HEK293 (cell line): ENCODE results near the gene VWA3A.
A peak's percentile ranks its signal among the peaks of the same experiment; 100 is the strongest.

ENCODE experiments used
- BCL11A ChIP-seq: fragments of 450-650 bp; formaldehyde crosslinking; IDR thresholded peaks from 2 replicates; pipeline ENCODE4 v1.5.1; 2016; ENCODE audit warnings: low read depth, missing biosample characterization, missing genetic modification characterization
- BCL6B ChIP-seq: fragments of 450-650 bp; formaldehyde crosslinking; IDR thresholded peaks from 2 replicates; pipeline ENCODE4 v1.5.1; 2017; ENCODE audit warnings: missing biosample characterization, missing genetic modification characterization
- GLIS1 ChIP-seq: fragments of 450-650 bp; formaldehyde crosslinking; IDR thresholded peaks from 2 replicates; pipeline ENCODE4 v1.5.1; 2016; ENCODE audit warnings: missing biosample characterization, missing genetic modification characterization
- KLF7 ChIP-seq: fragments of 450-650 bp; formaldehyde crosslinking; IDR thresholded peaks from 2 replicates; pipeline ENCODE4 v1.5.1; 2016; ENCODE audit warnings: missing biosample characterization, missing genetic modification characterization, borderline replicate concordance
- OSR2 ChIP-seq: fragments of 450-650 bp; formaldehyde crosslinking; IDR thresholded peaks from 2 replicates; pipeline ENCODE4 v1.5.1; 2016; ENCODE audit warnings: missing biosample characterization, missing genetic modification characterization
- SCRT2 ChIP-seq: fragments of 450-650 bp; formaldehyde crosslinking; IDR thresholded peaks from 2 replicates; pipeline ENCODE4 v1.5.1; 2016; ENCODE audit warnings: missing biosample characterization, missing genetic modification characterization
- TCF7L2 ChIP-seq: IDR thresholded peaks from 2 replicates; pipeline ENCODE4 v1.6.1; 2011; ENCODE audit warnings: low read depth, mild to moderate bottlenecking, inconsistent platforms, low read length, moderate library complexity, borderline replicate concordance
- TRIM28 ChIP-seq: IDR thresholded peaks from 2 replicates; pipeline ENCODE4 v1.6.1; 2011; ENCODE audit warnings: low read length, control low read depth, borderline replicate concordance
- ZBTB1 ChIP-seq: fragments of 450-650 bp; formaldehyde crosslinking; IDR thresholded peaks from 2 replicates; pipeline ENCODE4 v1.5.1; 2016; ENCODE audit warnings: missing biosample characterization, missing genetic modification characterization
- ZBTB48 ChIP-seq: fragments of 450-650 bp; formaldehyde crosslinking; IDR thresholded peaks from 2 replicates; pipeline ENCODE4 v1.5.1; 2016; ENCODE audit warnings: missing biosample characterization, missing genetic modification characterization
- ZEB2 ChIP-seq: fragments of 450-650 bp; formaldehyde crosslinking; IDR thresholded peaks from 2 replicates; pipeline ENCODE4 v1.5.1; 2016; ENCODE audit warnings: missing biosample characterization, missing genetic modification characterization
- ZFHX2 ChIP-seq: fragments of 450-650 bp; formaldehyde crosslinking; conservative IDR thresholded peaks from 2 replicates; pipeline ENCODE4 v1.5.1; 2016; ENCODE audit warnings: missing biosample characterization, missing genetic modification characterization
- ZNF112 ChIP-seq: fragments of 450-650 bp; formaldehyde crosslinking; IDR thresholded peaks from 2 replicates; pipeline ENCODE4 v1.5.0; 2017; ENCODE audit warnings: missing biosample characterization, missing genetic modification characterization
- ZNF133 ChIP-seq: fragments of 450-650 bp; formaldehyde crosslinking; IDR thresholded peaks from 2 replicates; pipeline ENCODE4 v1.5.1; 2016; ENCODE audit warnings: missing biosample characterization, missing genetic modification characterization
- ZNF169 ChIP-seq: fragments of 450-650 bp; formaldehyde crosslinking; IDR thresholded peaks from 2 replicates; pipeline ENCODE4 v1.5.1; 2016; ENCODE audit warnings: missing biosample characterization, missing genetic modification characterization
- ZNF354C ChIP-seq: fragments of 450-650 bp; formaldehyde crosslinking; IDR thresholded peaks from 2 replicates; pipeline ENCODE4 v1.5.1; 2016; ENCODE audit warnings: missing biosample characterization, missing genetic modification characterization, low read depth, borderline replicate concordance
- ZNF398 ChIP-seq: fragments of 450-650 bp; formaldehyde crosslinking; IDR thresholded peaks from 2 replicates; pipeline ENCODE4 v1.5.1; 2017; ENCODE audit warnings: missing biosample characterization, missing genetic modification characterization
- ZNF426 ChIP-seq: fragments of 450-650 bp; formaldehyde crosslinking; IDR thresholded peaks from 2 replicates; pipeline ENCODE4 v1.5.1; 2017; ENCODE audit warnings: missing biosample characterization, missing genetic modification characterization, mild to moderate bottlenecking, inconsistent platforms, moderate library complexity
- ZNF48 ChIP-seq: fragments of 450-650 bp; formaldehyde crosslinking; IDR thresholded peaks from 2 replicates; pipeline ENCODE4 v1.5.1; 2016; ENCODE audit warnings: missing biosample characterization, missing genetic modification characterization
- ZNF548 ChIP-seq: fragments of 450-650 bp; formaldehyde crosslinking; IDR thresholded peaks from 2 replicates; pipeline ENCODE4 v1.5.1; 2016; ENCODE audit warnings: missing biosample characterization, missing genetic modification characterization
- ZNF549 ChIP-seq: fragments of 450-650 bp; IDR thresholded peaks from 2 replicates; pipeline ENCODE4 v1.5.1; 2018; ENCODE audit warnings: missing biosample characterization, missing genetic modification characterization, mild to moderate bottlenecking, inconsistent platforms, moderate library complexity
- ZNF623 ChIP-seq: fragments of 450-650 bp; formaldehyde crosslinking; IDR thresholded peaks from 2 replicates; pipeline ENCODE4 v1.5.1; 2016; ENCODE audit warnings: missing biosample characterization, missing genetic modification characterization
- ZNF654 ChIP-seq: fragments of 450-650 bp; formaldehyde crosslinking; IDR thresholded peaks from 2 replicates; pipeline ENCODE4 v1.5.1; 2016; ENCODE audit warnings: low read depth, missing biosample characterization, missing genetic modification characterization
- ZXDB ChIP-seq: fragments of 450-650 bp; formaldehyde crosslinking; IDR thresholded peaks from 2 replicates; pipeline ENCODE4 v1.5.1; 2016; ENCODE audit warnings: missing biosample characterization, missing genetic modification characterization
- TF ChIP-seq, protein P1 (sequence below): fragments of 450-650 bp; formaldehyde crosslinking; IDR thresholded peaks from 2 replicates; pipeline ENCODE4 v1.5.1; 2016; ENCODE audit warnings: missing biosample characterization, missing genetic modification characterization
- TF ChIP-seq, protein P2 (sequence below): fragments of 450-650 bp; formaldehyde crosslinking; IDR thresholded peaks from 2 replicates; pipeline ENCODE4 v1.5.1; 2017; ENCODE audit warnings: missing biosample characterization, missing genetic modification characterization
- TF ChIP-seq, protein P3 (sequence below): fragments of 450-650 bp; formaldehyde crosslinking; IDR thresholded peaks from 2 replicates; pipeline ENCODE4 v1.5.1; 2016; ENCODE audit warnings: missing biosample characterization, missing genetic modification characterization
- TF ChIP-seq, protein P4 (sequence below): fragments of 450-650 bp; formaldehyde crosslinking; IDR thresholded peaks from 2 replicates; pipeline ENCODE4 v1.5.1; 2016; ENCODE audit warnings: missing biosample characterization, missing genetic modification characterization
- TF ChIP-seq, protein P5 (sequence below): fragments of 450-650 bp; formaldehyde crosslinking; IDR thresholded peaks from 2 replicates; pipeline ENCODE4 v1.5.1; 2016; ENCODE audit warnings: missing biosample characterization, missing genetic modification characterization

The VWA3A gene

DNA sequence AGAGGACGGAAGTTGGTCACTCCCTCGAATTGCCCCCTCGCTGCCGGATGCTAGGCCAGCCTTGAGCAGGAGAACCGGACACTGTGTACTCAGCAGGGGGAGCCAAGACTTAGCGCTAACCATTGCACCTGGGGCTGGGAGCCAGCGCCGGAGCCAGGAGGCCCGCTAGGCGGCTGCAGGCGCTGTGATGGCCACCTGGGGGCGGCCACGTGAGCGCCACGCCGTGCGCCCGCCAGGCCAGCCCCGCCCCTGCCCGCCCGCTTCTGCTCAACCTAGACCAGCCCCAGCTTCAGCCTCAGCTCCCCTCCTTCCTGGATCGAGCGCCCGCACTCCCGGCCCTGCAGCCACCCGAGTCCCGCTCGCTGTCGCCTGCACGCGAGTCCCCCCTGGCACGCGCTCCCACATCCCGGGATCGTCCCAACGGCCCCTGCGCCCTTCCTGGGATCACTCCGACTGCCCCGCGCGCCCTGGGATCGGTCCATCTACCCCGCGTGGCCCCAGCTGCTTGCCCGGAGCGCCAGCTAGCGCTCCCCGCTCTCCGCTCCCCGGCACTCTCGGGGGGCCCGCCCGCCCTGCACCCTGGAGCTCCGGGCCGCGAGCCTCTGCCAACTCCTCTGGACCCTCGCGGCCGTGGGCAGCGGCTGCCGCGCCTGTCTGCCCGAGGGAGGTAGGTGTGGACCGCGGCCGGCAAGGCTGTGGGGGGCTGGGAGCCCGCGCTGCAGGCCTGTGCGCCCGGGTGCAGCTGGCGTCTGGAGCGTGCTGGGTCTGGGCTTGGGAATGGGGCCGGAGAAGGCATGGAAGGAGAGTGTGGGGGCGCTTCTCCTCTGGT lies 113.9 kb downstream of the VWA3A start, which contains the start of gene EEF2K (continued):
- TF ChIP-seq ZNF169 (tag by site-specific recombination) (no peak), ZBTB1 (tag by site-specific recombination) (no peak), TRIM28 (no peak), OSR2 (peak; percentile 61; the same call in 1 of the 2 replicates), ZNF623 (tag by site-specific recombination) (no peak), ZNF426 (tag by site-specific recombination) (no peak), ZNF548 (tag by site-specific recombination) (no peak), ZNF549 (no peak), ZNF112 (tag by site-specific recombination) (no peak), TCF7L2 (no peak), ZNF48 (tag by site-specific recombination) (no peak), ZEB2 (tag by site-specific recombination) (peak; percentile 83), BCL6B (no peak), BCL11A (tag by site-specific recombination) (no peak), ZXDB (tag by site-specific recombination) (peak; percentile 43), GLIS1 (tag by site-specific recombination) (peak; percentile 65), ZFHX2 (tag by site-specific recombination) (peak; percentile 5; the same call in 1 of the 2 replicates), KLF7 (no peak), ZNF654 (tag by site-specific recombination) (no peak; the same call in 1 of the 2 replicates), ZNF354C (tag by site-specific recombination) (no peak), SCRT2 (tag by site-specific recombination) (no peak), ZNF133 (tag by site-specific recombination) (no peak), ZBTB48 (tag by site-specific recombination) (no peak; the same call in 1 of the 2 replicates), ZNF398 (tag by site-specific recombination) (0 out of 2 replicates have a peak, but pooled peaks have one; percentile 31)
- TF ChIP-seq, protein P1, sequence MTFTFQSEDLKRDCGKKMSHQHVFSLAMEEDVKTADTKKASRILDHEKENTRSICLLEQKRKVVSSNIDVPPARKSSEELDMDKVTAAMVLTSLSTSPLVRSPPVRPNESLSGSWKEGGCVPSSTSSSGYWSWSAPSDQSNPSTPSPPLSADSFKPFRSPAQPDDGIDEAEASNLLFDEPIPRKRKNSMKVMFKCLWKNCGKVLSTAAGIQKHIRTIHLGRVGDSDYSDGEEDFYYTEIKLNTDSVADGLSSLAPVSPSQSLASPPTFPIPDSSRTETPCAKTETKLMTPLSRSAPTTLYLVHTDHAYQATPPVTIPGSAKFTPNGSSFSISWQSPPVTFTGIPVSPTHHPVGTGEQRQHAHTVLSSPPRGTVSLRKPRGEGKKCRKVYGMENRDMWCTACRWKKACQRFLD = no peak
- TF ChIP-seq, protein P2, sequence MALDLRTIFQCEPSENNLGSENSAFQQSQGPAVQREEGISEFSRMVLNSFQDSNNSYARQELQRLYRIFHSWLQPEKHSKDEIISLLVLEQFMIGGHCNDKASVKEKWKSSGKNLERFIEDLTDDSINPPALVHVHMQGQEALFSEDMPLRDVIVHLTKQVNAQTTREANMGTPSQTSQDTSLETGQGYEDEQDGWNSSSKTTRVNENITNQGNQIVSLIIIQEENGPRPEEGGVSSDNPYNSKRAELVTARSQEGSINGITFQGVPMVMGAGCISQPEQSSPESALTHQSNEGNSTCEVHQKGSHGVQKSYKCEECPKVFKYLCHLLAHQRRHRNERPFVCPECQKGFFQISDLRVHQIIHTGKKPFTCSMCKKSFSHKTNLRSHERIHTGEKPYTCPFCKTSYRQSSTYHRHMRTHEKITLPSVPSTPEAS (tag by site-specific recombination) = no peak
- TF ChIP-seq, protein P3, sequence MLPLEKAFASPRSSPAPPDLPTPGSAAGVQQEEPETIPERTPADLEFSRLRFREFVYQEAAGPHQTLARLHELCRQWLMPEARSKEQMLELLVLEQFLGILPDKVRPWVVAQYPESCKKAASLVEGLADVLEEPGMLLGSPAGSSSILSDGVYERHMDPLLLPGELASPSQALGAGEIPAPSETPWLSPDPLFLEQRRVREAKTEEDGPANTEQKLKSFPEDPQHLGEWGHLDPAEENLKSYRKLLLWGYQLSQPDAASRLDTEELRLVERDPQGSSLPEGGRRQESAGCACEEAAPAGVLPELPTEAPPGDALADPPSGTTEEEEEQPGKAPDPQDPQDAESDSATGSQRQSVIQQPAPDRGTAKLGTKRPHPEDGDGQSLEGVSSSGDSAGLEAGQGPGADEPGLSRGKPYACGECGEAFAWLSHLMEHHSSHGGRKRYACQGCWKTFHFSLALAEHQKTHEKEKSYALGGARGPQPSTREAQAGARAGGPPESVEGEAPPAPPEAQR (tag by site-specific recombination) = no peak
- TF ChIP-seq, protein P4, sequence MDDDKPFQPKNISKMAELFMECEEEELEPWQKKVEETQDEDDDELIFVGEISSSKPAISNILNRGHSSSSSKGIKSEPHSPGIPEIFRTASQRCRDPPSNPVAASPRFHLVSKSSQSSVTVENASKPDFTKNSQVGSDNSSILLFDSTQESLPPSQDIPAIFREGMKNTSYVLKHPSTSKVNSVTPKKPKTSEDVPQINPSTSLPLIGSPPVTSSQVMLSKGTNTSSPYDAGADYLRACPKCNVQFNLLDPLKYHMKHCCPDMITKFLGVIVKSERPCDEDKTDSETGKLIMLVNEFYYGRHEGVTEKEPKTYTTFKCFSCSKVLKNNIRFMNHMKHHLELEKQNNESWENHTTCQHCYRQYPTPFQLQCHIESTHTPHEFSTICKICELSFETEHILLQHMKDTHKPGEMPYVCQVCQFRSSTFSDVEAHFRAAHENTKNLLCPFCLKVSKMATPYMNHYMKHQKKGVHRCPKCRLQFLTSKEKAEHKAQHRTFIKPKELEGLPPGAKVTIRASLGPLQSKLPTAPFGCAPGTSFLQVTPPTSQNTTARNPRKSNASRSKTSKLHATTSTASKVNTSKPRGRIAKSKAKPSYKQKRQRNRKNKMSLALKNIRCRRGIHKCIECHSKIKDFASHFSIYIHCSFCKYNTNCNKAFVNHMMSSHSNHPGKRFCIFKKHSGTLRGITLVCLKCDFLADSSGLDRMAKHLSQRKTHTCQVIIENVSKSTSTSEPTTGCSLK (tag by site-specific recombination) = no peak
- TF ChIP-seq, protein P5, sequence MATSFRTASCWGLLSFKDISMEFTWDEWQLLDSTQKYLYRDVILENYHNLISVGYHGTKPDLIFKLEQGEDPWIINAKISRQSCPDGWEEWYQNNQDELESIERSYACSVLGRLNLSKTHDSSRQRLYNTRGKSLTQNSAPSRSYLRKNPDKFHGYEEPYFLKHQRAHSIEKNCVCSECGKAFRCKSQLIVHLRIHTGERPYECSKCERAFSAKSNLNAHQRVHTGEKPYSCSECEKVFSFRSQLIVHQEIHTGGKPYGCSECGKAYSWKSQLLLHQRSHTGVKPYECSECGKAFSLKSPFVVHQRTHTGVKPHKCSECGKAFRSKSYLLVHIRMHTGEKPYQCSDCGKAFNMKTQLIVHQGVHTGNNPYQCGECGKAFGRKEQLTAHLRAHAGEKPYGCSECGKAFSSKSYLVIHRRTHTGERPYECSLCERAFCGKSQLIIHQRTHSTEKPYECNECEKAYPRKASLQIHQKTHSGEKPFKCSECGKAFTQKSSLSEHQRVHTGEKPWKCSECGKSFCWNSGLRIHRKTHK (tag by site-specific recombination) = no peak
